HL-60/S4 (cell line): ENCODE results near the gene SCAF1.
"Not testable (repeated sequence)": the region's sequence is repeated elsewhere in the genome, so short reads cannot be mapped to it uniquely, and the experiment has no call there.

Experiments used
- in situ Hi-C: fragments of 300-500 bp; cut with MboI; formaldehyde crosslinking; loops from 2 replicates; pipeline ENCODE4 v1.14.3; 2022; ENCODE audit warnings: low sequenced_read_pairs

The SCAF1 gene

GRCh38 chr19:49615861-49616260 is 26.1 kb upstream of the SCAF1 start:
- in situ Hi-C loops = no loop called here

- in situ Hi-C loops = no loop called here
These were observed 25.5 kb upstream of the SCAF1 start for GRCh38 chr19:49616532-49616931.

- in situ Hi-C loops = no loop called here
These were observed 25.1 kb upstream of the SCAF1 start for GRCh38 chr19:49616945-49617344.

- in situ Hi-C loops = not testable (repeated sequence)
These were observed 24.1 kb upstream of the SCAF1 start for GRCh38 chr19:49617860-49618259.

DNA sequence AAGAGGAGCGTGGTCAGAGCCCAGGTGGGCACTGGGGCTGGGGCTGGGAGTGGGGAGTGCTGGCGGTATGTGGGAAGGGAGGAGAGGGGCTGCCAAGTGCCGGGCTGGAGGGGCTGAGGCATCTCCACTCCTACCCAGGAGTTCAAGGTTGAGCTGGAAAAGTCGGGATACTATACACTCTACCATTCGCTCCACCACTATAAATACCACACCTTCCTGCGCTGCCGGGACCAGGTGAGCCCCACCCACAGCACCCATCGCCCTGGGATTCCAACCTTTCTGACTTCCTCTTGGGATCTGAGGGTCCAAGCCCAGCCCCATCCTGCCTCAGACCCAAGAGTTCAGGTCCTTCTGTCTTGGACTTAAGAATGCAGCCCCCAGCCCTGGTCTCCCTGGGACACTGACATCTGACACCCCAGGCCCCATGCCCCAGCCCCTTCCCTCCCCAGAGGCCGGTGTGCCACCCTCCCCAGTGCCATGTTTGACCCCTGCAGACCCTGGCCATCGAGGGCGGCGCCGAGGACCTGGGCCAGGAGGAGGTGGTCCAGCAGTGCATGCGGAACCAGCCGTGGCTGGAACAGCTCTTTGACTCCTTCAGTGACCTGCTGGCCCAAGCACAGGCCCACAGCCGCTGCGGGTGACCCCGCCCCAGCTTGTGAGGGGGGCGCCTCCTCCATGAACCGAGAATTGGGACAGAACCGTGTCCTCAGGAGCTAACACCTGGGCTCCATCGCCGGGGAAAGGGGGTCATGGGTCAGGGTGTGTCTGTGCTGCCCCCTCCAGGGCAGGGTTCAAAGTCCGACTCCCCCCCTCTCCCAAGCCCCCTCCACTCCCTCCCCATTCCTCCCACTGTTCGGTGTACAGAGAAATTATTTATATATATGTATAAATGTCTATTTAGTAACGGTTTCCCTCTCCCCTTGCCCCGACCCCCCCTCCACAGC is 16.8 kb upstream of the SCAF1 start:
- in situ Hi-C loops = no loop called here

GRCh38 chr19:49626226-49626625 is 15.8 kb upstream of the SCAF1 start:
- in situ Hi-C loops = no loop called here

DNA sequence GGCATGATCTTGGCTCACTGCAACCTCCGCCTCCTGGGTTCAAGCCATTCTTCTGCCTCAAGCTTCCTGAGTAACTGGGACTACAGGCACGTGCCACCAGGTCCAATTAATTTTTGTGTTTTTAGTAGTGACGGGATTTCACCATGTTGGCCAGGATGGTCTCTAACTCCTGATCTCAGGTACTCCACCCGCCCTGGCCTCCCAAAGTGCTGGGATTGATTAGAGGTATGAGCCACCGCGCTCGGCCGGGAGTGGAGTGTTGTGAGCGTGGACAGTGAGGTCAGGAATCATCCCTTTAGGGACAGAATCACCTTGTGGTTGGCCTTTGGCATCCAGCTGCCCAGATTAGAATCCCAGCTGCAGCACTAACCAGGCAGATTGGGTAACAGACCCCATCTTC is 12.3 kb upstream of the SCAF1 start:
- in situ Hi-C loops = no loop called here

GRCh38 chr19:49631014-49631588 is 10.9 kb upstream of the SCAF1 start:
- in situ Hi-C loops = no loop called here

- in situ Hi-C loops = no loop called here
These were observed 10.3 kb upstream of the SCAF1 start for GRCh38 chr19:49631610-49632192.

DNA sequence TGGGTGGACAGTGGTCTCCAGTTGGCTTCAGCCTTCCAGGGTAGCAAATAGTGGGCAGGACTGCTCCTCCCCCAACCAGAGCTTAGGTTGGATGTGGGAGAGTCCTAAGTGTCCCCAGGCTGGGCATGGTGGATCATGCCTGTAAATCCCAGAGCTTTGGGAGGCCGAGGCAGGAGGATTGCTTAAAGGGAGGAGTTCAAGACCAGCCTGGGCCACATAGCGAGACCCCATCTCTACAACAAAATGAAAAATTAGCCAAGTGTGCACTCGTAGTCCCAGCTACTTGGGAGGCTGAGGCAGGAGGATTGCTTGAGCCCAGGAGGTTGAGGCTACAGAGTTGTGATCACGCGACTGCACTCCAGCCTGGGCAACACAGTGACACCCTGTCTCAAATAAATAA is 9.4 kb upstream of the SCAF1 start:
- in situ Hi-C loops = no loop called here

- in situ Hi-C loops = not testable (repeated sequence)
These were observed 8.7 kb upstream of the SCAF1 start for GRCh38 chr19:49633273-49633672.

GRCh38 chr19:49635530-49636232 is 6.3 kb upstream of the SCAF1 start:
- in situ Hi-C loops = no loop called here

DNA sequence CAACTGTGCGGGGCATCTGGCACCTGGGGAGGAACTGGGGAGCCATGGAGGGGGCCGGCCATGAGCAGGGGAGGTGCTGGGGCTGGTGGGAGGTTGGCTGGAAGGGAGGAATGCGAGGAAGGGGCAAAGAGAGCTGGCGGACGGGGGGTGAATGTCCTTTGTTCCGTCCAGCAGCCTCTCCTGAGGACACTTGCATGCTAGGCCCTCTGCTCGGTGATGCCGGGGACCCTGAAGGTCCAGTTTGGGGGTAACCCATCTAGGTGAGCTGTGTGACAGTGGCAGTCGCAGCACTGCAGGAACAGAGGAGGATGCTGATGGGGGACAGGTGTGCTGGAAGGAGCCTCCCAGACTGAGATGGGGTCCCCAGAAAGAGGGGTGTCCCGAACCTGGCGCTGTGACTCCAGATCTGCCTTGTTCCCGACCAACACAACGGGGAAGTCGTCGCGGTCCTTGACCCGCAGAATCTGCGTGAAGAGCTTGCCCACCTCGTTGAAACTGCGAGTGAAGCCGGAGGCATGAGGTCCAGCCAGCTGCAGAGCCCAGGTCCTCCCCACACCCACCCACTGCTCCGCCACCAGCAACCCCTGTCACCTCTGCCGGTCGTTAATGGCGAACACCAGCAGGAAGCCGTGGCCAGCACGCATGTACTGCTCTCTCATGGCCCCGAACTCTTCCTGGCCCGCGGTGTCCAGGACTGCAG is 5.6 kb upstream of the SCAF1 start:
- in situ Hi-C loops = no loop called here

DNA sequence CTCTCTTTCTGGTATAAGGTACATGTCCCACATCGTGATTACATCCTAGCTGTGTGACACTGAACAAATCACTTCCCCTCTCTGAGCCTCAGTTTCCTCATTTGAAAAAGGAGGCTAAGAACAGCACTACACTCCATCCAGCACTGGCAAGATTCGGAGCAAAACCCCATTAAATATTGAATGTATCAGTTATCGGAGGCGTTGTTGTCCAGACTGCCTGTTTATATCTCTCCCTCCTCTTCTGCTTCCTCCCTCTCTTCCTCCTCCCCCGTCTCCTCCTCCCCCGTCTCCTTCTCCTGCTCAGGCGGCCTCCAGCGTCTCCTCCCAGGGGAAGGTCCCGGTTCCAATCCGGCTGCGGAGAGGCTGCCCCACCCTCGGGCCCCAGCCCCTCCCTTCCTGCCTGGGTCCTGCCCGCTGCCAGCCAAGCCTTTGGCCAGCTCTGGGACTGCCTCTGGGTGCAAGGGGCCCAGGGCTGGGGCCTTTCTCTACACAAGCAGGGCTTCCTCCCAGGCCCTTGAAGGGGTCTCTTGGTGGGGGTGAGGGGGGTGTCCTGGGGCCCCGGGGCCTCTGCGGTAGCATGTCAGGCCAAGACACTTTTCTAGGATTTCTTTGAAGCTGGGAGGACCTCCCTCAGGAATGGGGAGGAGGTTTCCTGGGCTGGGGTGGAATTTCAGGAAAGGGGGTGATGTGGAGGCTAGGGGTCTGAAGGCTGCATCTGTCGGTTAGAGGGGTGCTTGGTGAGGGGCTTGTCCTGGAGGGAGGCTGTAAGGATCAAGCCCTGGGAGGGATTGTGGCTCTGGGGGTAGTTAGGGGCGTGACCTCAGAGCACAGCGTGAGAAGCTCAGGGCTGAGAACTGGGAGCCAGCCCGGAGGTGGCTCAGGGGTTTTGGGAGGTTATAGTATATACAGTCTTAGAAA is 3.9 kb upstream of the SCAF1 start:
- in situ Hi-C loops = no loop called here

DNA sequence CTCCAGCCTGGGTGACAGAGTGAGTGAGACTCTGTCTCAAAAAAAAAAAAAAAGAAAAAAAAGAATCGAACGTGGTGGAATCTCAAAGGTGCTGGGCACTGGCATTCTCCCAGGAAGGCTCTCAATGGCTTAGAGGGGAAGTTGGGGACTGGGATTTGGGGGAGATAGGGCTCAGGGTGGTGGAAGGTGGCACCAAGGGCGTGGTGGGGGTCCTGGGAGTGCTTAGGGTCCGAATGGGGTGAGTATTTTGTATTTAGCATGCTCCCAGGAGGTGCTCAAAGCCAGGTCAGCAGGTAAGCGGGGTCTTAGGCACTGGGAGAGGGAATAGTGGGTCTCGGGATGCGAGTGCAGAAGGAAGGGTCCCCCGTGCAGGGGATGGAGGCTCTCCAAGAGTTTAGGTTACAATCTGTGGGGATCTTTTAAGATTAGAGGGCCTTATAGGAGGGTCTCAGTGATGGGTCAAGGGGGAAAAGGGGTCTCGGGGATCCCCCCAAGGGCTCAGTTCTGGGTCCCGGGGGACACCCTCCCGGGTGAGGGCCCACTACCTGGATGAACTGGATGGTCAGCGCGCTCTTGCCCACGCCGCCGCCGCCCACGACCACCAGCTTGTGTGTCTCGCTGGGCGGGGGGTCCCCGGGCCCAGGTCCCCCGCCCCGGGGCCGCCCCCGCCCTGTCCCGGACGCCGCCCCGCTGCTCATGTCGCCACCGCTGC is 2.5 kb upstream of the SCAF1 start:
- in situ Hi-C loops = no loop called here

- in situ Hi-C loops = no loop called here
These were observed 1.7 kb upstream of the SCAF1 start, which contains the start of gene RRAS for GRCh38 chr19:49640113-49640898. RRAS (minus strand) TSS chr19:49640143; CDS start chr19:49640098, 45 bp downstream.

DNA sequence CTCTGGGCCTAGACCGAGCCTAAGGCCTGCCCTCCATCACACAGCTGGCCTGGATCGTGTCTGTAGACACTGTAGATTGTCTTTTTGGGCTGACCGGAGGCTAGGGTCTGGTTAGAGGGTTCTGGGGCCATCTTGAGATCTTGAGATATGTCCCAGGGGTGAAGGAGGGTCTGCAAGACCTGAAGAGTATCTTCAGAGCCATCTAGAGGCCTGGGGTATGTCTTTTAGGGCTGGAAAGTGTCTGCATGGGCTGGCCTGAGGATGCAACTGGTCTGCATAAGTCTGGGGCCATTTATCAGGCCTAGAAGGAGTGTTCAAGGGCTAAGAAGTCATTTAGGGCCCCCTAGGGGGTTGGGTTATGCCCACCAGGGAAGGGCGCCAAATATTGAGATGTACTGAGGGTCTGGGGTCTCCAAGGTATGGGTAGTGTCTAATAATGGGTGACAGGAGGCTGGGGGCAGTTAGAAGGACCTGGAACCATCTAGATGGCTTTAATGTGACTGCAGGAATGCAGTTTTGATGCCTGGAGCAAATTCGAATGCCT is 555 bp downstream of the SCAF1 start:
- in situ Hi-C loops = no loop called here

DNA sequence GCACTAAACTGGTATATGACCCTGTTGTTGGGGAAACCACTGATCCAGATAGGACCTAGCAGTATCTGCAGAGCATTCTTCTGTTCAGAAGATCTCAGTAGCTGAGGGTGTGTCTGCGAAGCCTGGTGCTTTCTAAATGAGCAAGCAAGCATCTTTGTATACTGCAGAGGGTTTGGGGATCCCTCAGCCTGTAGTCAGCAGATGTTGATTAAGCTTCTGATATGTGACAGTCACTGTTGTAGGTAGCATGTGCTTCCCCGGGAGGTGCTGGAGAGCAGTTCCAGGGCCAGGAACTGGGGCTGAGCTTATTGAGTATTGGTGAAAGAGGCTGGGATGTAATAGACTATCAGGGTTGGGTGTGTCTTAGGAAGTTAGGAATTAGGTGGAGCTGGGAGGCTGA is 1.5 kb downstream of the SCAF1 start:
- in situ Hi-C loops = no loop called here
